ENCODE measurements around the gene CCSAP. TPM values are rescaled to one million over a fixed set of nuclear protein-coding genes. Genes with fewer than 3 reads are reported as not detected.

The CCSAP gene
- total and polyA plus RNA-seq, 2 of the 13 experiments (the other 11 are each of a cell fraction or from before 2014, with no cell fraction given) = 3.7 to 9.0 TPM

DNA sequence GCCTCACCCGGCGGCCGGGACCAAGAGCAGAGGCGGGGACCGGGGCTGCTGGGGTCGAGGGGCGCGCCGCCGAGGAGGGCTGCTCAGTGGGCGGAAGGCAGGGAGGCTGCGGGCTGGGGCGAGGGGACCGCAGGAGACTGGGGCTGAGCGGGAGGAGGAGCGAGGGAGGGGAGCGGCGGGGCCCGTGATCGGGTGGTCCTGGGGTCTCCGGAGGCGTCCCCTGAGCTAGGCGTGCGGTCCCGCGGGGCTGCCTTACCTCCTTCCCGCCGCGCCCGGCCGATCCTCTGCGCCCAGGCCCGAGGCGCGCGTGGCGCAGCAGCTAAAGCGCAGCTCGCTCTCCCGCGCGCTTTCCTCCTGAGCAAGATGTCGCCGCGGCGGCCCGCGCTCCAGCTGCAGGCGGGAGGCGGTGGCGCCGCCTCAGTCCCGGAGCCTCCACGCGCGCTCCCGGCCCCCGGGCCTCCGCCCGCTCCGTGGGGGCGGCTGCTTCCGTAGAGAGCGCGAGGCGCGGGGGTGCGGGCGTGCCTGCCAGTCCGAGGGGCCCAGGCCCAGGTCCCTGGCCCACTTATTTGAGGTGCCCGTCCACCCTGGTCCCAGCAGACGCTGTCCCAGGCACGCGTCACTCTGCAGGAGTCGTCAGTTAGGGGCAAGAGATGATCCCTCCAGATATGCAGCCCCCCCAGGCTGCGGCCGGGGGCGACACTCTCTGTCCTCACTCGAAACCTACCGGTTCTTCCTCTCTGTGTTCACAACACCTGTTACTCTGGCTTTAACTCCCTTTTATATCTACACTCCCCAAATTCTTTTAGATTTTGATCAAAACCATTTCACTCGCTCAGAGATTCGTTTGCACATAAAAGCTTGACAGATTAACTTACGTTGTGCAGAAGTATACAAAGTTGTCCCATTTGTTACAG is at the start of gene CCSAP (continued):
- TF ChIP-seq, protein P1, sequence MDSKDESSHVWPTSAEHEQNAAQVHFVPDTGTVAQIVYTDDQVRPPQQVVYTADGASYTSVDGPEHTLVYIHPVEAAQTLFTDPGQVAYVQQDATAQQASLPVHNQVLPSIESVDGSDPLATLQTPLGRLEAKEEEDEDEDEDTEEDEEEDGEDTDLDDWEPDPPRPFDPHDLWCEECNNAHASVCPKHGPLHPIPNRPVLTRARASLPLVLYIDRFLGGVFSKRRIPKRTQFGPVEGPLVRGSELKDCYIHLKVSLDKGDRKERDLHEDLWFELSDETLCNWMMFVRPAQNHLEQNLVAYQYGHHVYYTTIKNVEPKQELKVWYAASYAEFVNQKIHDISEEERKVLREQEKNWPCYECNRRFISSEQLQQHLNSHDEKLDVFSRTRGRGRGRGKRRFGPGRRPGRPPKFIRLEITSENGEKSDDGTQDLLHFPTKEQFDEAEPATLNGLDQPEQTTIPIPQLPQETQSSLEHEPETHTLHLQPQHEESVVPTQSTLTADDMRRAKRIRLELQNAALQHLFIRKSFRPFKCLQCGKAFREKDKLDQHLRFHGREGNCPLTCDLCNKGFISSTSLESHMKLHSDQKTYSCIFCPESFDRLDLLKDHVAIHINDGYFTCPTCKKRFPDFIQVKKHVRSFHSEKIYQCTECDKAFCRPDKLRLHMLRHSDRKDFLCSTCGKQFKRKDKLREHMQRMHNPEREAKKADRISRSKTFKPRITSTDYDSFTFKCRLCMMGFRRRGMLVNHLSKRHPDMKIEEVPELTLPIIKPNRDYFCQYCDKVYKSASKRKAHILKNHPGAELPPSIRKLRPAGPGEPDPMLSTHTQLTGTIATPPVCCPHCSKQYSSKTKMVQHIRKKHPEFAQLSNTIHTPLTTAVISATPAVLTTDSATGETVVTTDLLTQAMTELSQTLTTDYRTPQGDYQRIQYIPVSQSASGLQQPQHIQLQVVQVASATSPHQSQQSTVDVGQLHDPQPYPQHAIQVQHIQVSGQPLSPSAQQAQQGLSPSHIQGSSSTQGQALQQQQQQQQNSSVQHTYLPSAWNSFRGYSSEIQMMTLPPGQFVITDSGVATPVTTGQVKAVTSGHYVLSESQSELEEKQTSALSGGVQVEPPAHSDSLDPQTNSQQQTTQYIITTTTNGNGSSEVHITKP (CRISPR knock-in tag; IDR thresholded peaks at IDR 0.05; ENCODE audit: low read depth) = peak; percentile 90; the same call in 1 of the 2 replicates
- peak; percentile 54 for TF ChIP-seq IKZF4 (CRISPR knock-in tag; IDR thresholded peaks at IDR 0.05; ENCODE audit: borderline replicate concordance, low read depth, not compliant biosample characterization)
- peak; percentile 77 for TF ChIP-seq YY1 (IDR thresholded peaks at IDR 0.05; ENCODE audit: insufficient read depth, insufficient replicate concordance, low read depth, low read length)
- TF ChIP-seq, protein P2, sequence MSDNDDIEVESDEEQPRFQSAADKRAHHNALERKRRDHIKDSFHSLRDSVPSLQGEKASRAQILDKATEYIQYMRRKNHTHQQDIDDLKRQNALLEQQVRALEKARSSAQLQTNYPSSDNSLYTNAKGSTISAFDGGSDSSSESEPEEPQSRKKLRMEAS (IDR thresholded peaks at IDR 0.05) = 0 out of 2 replicates have a peak, but pooled peaks have one; percentile 27
- 0 out of 2 replicates have a peak, but pooled peaks have one; percentile 34 for TF ChIP-seq TSC22D2 (CRISPR knock-in tag; IDR thresholded peaks at IDR 0.05; ENCODE audit: borderline replicate concordance)
- TF ChIP-seq ZNF546 (CRISPR knock-in tag; conservative IDR thresholded peaks at IDR 0.05) = peak; percentile 73
- no peak for TF ChIP-seq MAF1 (CRISPR knock-in tag; IDR thresholded peaks at IDR 0.05; ENCODE audit: borderline replicate concordance)
- peak; percentile 50 for TF ChIP-seq HNRNPK (IDR thresholded peaks at IDR 0.05; ENCODE audit: low read depth, low read length, poor library complexity, severe bottlenecking)
- TF ChIP-seq ZNF34 (CRISPR knock-in tag; IDR thresholded peaks at IDR 0.05; ENCODE audit: borderline replicate concordance) = peak; percentile 44; the same call in 1 of the 2 replicates
- 0 out of 2 replicates have a peak, but pooled peaks have one; percentile 33 for TF ChIP-seq ZSCAN20 (CRISPR knock-in tag; IDR thresholded peaks at IDR 0.05; ENCODE audit: borderline replicate concordance)
- TF ChIP-seq, protein P3, sequence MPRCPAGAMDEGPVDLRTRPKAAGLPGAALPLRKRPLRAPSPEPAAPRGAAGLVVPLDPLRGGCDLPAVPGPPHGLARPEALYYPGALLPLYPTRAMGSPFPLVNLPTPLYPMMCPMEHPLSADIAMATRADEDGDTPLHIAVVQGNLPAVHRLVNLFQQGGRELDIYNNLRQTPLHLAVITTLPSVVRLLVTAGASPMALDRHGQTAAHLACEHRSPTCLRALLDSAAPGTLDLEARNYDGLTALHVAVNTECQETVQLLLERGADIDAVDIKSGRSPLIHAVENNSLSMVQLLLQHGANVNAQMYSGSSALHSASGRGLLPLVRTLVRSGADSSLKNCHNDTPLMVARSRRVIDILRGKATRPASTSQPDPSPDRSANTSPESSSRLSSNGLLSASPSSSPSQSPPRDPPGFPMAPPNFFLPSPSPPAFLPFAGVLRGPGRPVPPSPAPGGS (CRISPR knock-in tag; IDR thresholded peaks at IDR 0.05) = peak; percentile 66; the same call in 1 of the 2 replicates
- TF ChIP-seq, protein P4, sequence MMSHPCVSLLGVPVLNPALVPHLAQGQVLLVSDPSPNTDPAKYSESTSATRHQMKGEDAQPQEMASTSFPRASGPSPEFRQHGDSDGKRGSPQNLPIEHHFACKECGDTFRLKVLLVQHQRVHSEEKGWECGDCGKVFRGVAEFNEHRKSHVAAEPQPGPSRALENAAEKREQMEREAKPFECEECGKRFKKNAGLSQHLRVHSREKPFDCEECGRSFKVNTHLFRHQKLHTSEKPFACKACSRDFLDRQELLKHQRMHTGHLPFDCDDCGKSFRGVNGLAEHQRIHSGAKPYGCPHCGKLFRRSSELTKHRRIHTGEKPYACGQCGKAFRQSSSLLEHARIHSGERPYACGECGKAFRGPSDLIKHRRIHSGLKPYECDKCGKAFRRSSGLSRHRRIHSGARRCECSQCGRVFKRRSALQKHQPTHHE (CRISPR knock-in tag; IDR thresholded peaks at IDR 0.05; ENCODE audit: borderline replicate concordance) = 0 out of 2 replicates have a peak, but pooled peaks have one; percentile 7
- TF ChIP-seq, protein P5, sequence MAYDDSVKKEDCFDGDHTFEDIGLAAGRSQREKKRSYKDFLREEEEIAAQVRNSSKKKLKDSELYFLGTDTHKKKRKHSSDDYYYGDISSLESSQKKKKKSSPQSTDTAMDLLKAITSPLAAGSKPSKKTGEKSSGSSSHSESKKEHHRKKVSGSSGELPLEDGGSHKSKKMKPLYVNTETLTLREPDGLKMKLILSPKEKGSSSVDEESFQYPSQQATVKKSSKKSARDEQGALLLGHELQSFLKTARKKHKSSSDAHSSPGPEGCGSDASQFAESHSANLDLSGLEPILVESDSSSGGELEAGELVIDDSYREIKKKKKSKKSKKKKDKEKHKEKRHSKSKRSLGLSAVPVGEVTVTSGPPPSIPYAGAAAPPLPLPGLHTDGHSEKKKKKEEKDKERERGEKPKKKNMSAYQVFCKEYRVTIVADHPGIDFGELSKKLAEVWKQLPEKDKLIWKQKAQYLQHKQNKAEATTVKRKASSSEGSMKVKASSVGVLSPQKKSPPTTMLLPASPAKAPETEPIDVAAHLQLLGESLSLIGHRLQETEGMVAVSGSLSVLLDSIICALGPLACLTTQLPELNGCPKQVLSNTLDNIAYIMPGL (CRISPR knock-in tag; IDR thresholded peaks at IDR 0.05; ENCODE audit: borderline replicate concordance in 1 of 2, low read depth in 1 of 2) = peak in 1 of 2 experiments; percentile 25; a peak in 1 of 4 replicates
- 0 out of 2 replicates have a peak, but pooled peaks have one; percentile 23 for TF ChIP-seq ZNF709 (CRISPR knock-in tag; IDR thresholded peaks at IDR 0.05)
- TF ChIP-seq AGO2 (optimal IDR thresholded peaks at IDR 0.05; ENCODE audit: low read depth, low read length) = peak; percentile 80
- 0 out of 2 replicates have a peak, but pooled peaks have one; percentile 5 for TF ChIP-seq ZNF205 (CRISPR knock-in tag; IDR thresholded peaks at IDR 0.05)
- TF ChIP-seq, protein P6, sequence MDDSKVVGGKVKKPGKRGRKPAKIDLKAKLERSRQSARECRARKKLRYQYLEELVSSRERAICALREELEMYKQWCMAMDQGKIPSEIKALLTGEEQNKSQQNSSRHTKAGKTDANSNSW (CRISPR knock-in tag; IDR thresholded peaks at IDR 0.05; ENCODE audit: borderline replicate concordance) = peak; percentile 55; the same call in 1 of the 2 replicates
